HG02642 (cell line): ENCODE measurements around the gene MID1.

ENCODE experiments used
- ATAC-seq: cut with Tn5 transposase; IDR thresholded peaks from one replicate; pipeline ENCODE4 v1.9.1; 2021; ENCODE audit warnings: mild to moderate bottlenecking; ENCODE audit not compliant: unreplicated experiment, poor library complexity

Gene MID1

DNA sequence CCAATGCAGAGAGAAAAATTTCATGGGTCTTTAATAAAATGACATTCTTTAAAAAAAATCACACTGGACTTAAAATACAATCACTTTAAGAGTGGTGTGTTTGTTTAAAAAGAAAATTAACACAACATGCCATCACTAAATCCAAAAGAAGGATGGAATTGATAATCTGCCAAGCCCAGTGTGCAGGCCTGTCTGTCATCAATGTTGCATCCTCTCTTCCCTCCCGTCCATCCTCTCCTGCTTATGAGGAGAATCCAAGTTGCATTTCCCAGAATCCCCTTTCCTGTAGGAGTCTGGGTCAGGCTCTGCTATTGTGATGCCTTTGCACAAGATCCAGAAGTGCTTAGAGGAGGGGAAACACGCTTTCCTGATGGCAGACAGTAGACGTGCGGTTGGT, 169.4 kb downstream of the MID1 start:
- ATAC-seq = no peak

DNA sequence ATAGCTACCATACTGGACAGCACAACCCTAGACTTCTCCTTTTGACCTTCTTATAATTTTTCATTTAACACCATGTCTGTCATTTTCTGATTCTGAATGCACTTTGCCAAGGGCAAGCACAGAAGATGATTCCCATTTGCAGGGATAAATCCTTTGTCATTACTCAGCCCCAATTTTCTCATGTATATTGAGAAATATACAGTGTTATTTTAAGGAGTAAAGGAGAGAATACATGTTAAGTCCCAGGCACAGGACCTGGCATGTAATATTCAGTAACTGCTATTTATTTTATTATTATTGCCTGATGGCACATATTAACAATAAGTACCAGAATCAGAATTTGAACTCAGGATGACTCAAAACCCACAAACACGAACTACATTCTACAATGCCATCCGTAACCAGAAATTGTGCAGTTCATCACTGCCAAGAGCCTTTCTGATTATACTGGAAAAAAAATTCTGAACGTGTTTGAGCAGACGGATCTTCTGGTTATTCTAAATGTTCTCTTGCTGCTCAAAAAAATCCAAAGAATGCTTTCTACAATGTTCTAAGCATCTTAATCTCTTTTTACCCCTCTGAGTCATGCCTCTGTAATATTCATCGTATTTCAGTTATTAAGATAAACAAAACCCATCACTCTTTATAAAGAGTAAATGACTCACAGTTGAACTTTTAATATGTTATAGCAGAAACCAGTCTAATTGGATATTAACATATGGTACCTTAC, 170.0 kb downstream of the MID1 start:
- ATAC-seq = no peak

DNA sequence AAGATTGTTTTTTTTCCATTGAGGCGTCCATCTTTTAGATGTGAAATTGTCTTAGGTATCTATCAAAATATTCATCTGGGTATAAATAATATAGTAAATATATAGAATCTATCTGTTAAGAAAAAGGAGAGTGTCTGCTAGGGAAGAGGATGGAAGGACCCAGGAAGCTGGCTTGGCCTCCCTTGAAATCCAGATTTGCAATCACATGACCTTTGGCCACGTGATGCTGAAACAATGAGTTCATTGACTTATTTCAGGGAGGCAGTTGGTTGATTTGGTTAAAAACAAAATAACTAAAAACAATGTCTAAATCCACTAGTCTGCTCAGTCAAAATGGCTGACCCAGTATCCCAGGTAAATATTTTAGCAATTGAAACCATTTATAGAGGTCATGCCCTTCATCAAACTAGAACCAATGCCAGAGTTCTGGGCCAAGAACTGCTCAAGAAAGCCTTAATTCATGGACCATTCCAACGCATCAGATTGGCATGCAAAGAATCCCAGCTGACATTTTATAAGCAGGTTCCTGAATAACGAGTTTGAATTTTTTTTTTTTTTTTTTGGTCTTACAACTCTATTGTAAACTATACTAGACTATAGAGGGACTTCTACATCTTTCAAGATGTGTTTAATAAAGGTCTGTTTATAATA, 172.7 kb downstream of the MID1 start:
- ATAC-seq = no peak

DNA sequence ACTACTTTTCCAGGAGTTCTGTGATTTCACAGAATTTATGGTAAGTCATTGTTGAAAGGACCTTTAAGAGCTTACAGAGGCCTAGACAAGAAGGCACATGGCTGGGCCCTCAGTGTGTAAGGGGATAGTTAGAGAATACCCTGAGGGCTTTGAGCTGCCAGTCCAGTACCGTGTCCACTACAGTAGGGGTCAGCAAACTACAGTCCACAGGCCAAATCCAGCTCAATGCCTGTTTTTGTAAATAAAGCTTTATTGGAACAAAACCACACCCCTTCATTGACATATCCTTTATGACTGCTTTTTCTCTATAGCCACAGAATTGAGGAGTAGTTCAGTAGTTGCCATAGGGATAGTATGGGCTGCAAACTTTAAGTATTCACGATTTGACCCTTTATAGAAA, 176.2 kb downstream of the MID1 start:
- ATAC-seq = no peak

DNA sequence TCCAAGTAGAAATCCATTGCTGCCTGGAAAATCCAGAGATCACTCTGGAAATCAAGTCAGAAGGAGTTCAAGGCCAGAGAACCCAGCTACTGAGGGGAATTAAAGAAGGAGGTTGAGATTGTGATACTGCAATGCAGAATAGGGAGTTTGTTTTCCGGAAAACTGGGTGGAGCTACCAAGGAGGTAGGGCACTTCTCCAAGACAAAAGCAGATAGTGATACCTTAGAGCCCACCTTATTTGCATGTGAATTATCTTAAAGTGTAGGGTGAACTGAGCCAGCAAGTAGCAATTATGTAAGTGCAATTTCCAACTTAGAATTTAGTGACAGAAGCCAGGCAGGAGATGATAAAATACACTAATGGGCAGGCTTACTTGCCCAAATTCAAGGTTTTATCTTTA, 178.9 kb downstream of the MID1 start:
- ATAC-seq = no peak

DNA sequence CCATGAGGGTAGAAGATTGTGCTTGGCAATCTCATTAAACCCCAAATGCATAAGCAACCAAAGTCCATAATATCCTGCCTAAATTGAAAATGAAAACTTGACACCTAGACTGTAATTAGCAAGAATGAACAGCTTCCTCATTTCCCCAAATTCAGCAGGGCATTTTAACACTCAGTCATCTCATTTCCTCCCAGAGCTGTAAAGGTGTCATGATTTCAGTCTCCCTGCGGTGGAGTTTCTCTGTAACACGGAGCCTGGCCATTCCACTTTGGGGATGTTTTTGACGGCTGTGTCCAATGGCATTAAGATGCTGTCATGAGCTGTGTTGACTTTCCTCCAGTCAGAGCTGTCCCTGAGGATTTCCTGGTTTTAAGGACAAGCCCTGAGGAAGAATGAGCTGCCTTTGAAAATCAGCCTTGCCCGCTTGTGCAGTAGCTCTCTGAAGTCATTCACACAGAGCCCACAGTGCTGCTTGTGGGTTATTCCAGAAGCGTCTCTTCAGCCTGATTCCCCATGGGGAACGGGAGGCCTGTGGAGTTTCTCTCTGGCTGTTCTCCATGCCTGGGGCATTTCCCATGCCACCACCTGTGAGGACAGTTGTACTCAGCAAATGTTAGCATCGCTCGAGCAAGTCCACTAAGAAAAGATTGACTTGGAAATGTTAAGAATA, 187.0 kb downstream of the MID1 start:
- ATAC-seq = no peak

DNA sequence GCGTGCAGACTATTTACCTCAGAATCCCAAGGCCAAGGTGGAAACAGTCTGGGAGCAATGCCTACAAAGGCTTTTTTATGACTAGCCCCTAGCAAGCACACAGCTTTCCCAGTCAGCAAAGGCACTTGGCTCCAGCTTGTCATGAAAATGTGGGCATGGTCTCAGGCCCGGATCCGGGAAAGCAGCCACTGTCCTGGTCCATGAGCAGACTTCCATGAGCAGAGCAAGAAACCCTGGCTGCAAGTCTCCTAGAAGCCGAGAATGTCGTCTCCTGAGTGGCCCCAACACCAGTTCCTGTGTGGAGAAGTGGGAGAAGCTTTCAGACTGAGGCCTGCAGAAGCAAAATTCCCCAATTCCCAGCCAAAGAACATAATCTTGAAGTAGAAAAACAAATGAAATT, 190.5 kb downstream of the MID1 start:
- ATAC-seq = no peak

DNA sequence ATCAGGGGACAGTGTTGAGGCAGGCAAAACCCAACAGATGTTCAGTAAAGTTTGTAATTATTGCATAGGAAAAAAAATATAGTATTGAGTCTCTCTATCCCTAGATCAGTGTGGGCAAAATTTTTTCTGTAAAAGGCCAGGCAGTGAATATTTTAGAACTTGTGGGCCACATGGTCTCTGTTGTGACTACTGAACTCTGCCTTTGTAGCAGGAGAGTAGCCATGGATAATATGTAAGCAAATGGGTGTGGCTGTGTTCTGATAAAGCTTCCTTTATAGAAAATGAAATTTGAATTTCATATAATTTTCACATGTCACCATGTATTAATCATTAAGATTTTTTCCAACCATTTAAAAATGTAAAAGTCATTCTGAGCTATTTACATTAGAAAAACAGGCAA, 193.1 kb downstream of the MID1 start:
- no peak for ATAC-seq

DNA sequence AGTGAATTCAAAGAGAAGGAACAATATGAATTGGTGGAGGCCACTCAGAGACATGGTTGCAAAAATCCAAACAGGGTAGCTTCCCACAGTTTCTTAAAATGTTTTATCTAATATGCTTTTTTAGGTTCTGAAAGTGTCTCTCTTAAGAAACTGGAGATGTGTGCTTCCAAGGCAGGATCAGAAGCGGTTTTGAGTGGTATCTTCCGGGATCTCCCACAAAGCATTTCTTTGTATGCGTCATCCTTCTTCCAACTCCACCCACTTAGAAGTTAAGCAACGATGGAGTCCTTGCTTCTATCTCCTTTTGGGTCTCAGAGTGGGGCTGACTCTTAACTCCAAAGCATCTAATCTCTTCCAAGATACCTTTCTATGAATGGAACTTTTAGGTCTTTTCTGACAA, 196.7 kb downstream of the MID1 start:
- no peak for ATAC-seq

DNA sequence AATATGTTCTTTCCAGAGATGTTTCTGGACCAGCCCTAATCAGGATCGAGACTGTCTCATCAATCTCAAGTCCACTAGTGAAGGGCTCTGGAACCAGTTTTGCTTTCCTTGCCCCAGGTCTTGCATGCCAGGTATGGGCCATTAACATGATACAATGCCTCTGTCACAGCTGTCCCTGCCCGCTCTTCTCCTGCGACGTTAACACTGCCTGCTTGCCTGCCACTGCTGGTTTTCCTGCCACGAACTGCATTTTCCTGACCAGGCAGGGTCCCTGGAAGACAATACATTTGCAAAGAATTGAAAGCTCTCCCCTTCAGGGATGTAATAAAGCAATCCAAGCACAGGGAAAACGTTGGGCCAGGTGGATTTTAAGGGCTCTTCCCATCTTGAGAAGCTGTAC, 200.3 kb downstream of the MID1 start:
- ATAC-seq = no peak

DNA sequence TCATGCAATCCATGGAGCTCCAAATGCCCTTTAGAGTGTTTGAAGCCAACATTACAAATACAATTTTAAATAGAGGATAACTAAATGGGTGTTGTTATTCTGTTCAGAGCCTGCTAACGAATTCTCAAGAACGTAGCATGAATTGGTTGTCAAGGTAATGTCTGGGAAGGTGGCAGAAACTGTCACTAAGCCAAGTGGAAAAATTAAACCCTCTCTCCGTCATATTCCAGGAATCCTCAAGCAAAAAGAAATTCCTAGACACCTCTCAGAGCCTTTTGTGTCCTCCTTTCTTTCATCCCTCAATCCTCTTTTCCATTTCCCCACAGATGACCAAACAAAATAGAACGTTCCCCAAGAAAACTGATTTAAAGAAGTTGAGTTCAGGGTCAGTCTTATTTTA, 204.0 kb downstream of the MID1 start:
- ATAC-seq = no peak

DNA sequence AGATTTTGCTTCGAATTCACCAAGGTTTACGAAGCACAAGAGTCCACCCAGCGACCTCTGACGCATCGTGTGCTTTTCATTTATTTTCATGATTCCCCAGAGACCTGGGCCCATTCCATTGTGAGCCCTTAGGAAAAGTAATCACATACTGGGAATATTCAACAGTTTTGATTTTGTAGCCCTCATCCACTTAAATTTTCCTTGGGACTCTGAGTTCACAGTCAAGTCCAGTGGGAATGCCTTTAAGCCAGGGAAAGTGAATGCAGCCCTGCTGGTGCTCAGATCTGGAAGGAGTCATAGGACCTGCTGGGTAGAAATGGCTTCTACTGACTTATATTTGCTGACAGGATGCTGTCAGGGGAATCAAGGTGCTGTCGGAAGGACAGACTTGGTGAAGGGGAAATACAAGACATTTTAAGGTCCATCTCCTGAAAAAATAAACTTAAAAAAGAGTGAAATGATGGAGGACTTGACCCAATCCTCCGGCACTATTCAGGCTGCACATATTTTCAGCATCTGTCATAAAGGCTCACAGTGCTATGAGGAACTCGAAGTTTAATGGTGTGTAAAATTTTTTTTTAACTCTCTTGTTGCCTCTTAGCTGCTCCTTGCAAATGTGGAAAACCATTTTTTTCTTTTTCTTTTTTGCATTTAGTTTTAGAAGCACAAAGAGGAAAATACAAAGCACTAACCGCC, 204.9 kb downstream of the MID1 start:
- ATAC-seq = no peak

DNA sequence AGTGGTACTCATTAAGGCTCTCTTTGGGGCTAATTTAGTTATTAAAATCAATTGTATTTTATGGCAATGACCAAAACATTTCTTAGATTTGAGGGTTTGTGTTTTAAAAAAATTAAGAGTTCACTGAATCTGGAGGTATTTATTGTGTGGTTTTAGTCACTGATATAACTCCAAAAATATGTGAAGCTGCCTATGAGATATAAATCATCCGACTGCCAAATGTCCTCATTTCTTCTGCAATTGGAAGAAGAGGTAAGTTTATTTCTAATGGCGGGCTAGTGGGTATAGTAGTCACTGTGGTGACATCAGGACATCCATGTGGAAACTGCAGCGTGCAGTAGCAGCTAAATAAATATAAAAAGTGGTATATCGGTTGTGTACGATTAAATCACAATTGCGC, 205.5 kb downstream of the MID1 start:
- ATAC-seq = no peak

DNA sequence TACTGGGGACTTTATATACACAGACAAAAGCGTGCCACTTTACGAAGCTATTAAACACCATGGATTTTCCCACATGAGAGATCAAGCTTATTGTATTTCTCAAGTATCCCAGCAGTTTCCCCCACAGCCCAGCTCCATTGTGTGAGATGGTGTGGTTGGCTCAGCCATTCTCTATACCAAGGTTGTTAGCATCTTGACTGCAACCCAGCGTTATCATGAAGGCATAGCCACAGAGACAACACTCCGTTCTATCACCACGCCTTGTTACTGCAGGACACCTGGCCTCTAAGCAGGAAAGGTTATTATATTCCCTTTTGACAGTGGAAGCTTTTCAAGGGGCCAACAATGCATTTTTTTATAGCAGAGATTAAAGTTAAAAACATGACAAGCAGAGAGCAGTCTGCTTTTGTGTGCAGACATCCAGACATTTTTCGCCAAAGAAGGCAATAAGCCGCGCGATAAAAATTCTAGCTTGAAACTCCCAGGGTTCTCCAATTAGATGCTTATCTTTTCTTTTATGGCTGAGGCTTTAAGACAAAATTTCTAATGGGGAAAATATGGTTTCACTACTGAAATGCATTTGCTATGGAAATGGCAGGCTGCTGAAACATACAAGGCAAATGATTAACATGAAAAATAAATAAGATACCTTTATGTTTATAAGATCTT, 206.1 kb downstream of the MID1 start:
- no peak for ATAC-seq

DNA sequence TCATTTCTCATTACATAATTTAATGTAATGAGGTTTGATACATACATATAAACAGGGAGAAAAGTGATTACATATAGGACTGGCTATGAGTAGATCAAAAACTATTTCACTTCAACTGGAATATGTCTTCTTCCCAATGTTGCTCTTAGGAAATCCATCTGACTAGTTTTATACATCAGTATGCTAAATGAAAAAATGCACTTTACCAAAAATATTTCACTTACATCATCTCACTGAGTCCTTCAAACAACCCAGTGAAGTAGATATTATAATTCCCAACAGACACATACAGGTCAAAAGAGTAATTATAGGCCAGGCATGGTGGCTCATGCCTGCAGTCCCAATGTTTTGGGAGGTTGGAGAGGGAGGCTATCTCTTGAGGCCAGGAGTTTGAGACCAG, 215.9 kb downstream of the MID1 start:
- ATAC-seq = no peak

DNA sequence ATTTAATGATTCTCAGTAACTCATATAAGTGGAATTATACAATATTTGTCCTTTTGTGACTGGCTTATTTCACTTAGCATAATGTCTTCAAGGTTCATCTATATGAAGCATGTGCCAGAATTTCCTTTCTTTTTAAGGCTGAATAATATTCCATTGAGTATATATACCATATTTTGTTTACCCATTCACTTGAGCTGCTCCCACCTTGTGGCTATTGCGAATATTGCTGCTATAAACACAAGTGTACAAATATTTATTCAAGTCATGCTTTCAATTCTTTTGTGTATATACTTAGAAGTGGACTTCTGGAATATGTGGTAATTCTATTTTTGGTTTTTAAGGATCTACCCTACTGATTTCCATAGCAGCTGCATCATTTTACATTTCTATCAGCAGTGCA, 219.1 kb downstream of the MID1 start:
- ATAC-seq = no peak

DNA sequence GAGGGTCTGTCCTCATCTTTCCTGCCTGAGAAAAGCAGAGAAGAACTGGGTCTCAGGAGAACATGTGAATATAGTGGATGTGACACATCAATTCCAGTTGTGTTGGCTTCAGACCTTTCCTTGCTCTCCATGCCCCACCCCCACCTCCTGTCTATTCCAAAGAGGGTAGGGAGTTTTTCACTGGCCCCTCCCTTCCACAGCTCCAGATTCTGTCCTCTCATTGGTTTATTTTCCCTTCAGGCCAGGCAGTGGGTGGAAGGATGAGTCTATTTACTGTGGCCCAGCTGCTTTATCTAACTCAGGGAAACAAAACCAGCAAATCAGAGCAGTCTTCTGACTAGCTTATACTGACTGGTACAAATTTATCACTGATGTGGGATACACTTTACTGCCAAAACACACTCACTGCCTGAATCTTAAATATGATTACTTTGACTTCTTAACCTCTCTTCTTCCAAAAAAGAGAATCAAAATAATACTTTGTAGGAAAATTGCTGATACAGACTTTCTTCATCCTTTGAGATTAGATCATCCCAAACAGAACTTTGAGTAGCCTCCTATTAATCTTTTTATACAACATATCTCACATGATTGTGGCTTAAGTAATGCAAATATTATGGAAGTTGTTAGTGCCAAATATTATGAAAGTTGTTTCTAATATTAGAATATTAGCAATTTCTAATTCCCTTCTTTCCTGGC, 221.2 kb downstream of the MID1 start:
- ATAC-seq = no peak

DNA sequence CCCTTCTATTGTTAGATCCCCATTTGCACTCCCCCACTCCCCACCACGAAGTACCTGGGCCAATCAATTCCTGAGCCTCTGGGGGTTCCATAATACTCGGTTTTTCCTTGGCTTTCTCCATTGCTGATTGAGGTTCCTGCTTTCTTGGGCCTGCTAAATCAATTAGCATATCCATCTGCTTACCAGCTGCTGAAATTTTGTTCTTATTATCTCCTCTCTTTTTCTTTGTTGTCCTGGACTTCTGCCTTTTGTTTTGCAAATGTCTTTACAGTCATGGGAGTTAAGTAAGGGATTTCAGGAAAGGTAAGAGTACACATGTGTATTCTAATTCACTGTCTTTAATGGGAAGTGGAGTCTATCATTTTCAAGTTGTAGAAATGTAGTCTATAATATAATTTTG, 222.2 kb downstream of the MID1 start:
- ATAC-seq = no peak

DNA sequence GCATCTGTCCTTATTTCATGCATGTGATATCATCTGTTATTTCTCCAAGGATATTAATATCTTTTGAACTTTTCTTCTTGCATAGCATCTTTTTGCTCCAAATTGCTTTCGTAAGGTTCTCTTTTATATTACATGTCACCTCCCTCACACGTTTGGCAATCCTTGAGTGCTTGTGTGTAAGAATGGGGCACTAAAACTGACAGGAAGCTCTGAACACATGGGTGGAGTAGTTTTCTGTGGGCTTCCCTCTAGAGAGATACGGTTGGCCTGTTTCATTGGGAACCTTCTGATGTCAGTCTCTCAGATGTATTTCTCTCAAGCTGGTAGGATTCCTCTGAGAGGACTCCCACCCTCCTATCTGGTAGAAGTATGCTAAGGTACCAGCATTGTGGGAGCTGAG, 223.0 kb downstream of the MID1 start:
- no peak for ATAC-seq

DNA sequence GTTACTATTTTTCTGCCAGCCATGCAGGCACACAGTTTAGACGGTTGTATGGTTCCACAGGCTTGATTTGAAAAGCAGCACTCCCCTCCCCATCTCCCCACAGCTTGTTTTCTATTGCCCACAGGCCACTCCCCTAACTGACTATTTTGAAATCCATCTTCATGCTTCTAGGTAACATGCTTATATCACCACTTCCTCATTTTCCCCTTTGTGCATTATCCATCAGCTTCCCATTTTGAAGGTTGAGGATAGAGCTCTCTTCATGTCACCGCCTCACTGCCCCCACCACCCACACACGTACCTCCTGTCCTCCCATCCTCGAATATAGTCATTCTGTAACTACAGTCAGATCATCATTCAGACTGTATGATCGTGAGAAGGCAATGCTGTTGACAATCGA, 224.7 kb downstream of the MID1 start:
- ATAC-seq = no peak
